Body of pancreas (tissue), 4 donors: Measurements from ENCODE around the gene PHC2. TPM values are rescaled to one million over a fixed set of nuclear protein-coding genes. Genes with fewer than 3 reads are reported as not detected.

Source experiments
- ATAC-seq: fragments of 150-250 bp; one replicate; pipeline ENCODE4 v1.9.1; 2016
- DNase-seq, 4 donors: peaks; one replicate each; pipeline ENCODE4 v3.0.0-alpha.2; 2019
- H3K27ac ChIP-seq, 4 donors: fragments of 200-600 bp; sonication (generic); 1 replicate in 3 of 4; 2 replicates in 1 of 4; pipeline versions ENCODE4 v1.5.1 to v1.6.1; 2016 to 2019; ENCODE audit warnings: mild to moderate bottlenecking in 1 of 4, mixed read lengths in 1 of 4, moderate library complexity in 1 of 4
- H3K27me3 ChIP-seq, 2 donors: fragments of 200-600 bp; sonication (generic); one replicate each; pipeline ENCODE4 v1.6.0; 2016; ENCODE audit warnings: mild to moderate bottlenecking in 1 of 2
- H3K36me3 ChIP-seq, 2 donors: fragments of 200-600 bp; sonication (generic); replicated peaks in 1 of 2; 2 replicates each; pipeline ENCODE4 v1.5.1; 2016; ENCODE audit warnings: low read depth in 2 of 2; ENCODE audit not compliant: insufficient read depth in 1 of 2
- H3K4me1 ChIP-seq: fragments of 200-600 bp; sonication (generic); one replicate; pipeline ENCODE4 v1.6.0; 2016
- H3K4me3 ChIP-seq, 2 donors: fragments of 200-600 bp; sonication (generic); 1 replicate in 1 of 2; 2 replicates in 1 of 2; pipeline ENCODE4 v1.5.1; 2016 to 2019
- H3K9me3 ChIP-seq, 3 donors: fragments of 200-600 bp; sonication (generic); 1 replicate in 2 of 3; 2 replicates in 1 of 3; pipeline ENCODE4 v1.5.1; 2016
- POLR2A ChIP-seq, 3 donors: fragments of 450-650 bp; IDR thresholded peaks; one replicate each; pipeline ENCODE4 v1.6.1; 2016; ENCODE audit warnings: antibody characterized with exemption in 3 of 3, mild to moderate bottlenecking in 2 of 3
- WGBS, 2 donors: methylation state at CpG; one replicate each; pipeline ENCODE4 v1.1.5; 2017; 5-methylcytosine and 5-hydroxymethylcytosine counted together
- intact Hi-C: fragments of 100-400 bp; cut with DNase I; formaldehyde crosslinking; loops from one replicate; pipeline ENCODE4 v1.15.1; 2023
- total RNA-seq, 2 donors: library from RNA; depleted of rRNA; stranded (reverse); fragments of >200 nt; gene quantifications; one replicate each; pipeline ENCODE4 v1.1.0, GENCODE V29; 2016
- TF ChIP-seq, protein P1 (sequence below), 7 experiments: fragments of 450-650 bp in 4 of 7; fragments of 200-600 bp in 3 of 7; sonication (generic) in 3 of 7; IDR thresholded peaks; one replicate each; pipeline ENCODE4 v1.5.1; 2016 to 2019; ENCODE audit warnings: antibody characterized with exemption in 7 of 7

The PHC2 gene
- total RNA-seq, 2 donors from 2014 or later, result 41.8 to 44.5 TPM

DNA sequence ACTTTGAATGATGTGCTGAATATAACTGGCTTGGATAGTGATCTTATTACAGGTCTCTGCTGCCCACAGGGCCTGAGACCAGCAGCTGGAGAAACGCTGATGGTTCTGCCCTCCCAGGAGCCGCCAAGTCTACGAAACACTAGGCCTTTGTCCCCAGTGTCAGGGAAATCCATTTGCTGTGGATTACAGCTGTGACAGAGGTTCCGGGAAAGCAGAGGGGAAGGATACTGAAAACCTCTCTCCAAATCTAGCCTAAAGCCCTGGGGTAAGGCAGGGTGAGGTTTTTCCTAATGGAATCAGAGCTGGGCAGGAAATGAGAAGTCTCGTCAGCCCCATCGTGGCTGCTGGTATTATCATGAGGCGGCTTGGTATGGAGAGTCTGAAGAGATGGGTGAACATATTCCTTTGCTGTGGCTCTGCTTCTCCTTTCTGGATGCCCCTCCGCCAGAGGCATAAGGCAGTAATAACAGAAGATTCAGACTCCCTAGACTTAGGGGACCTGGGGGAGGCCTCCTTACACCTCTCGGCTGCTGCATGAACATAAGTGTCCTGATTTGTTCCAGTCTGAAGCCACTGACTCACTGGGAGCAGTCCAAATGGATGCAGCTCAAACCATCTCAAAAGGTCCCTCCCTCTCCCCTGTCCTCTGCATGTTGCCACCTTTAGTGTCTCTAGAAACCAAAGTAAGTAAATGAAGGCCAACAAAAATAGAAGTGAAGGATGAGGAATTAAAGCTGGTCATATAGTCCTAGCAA is 48.1 kb downstream of the PHC2 start:
- Histone ChIP-seq H3K4me1 (peaks cover 11% of the 10 kb centered on the region), H3K27ac (peak overlapping the region in 2 of 4 donors; percentile 31 to 54), H3K9me3 (no peaks in the 10 kb centered on the region), H3K36me3 (no peaks in the 10 kb centered on the region), H3K27me3 (no peaks in the 10 kb centered on the region), H3K4me3 (no peak overlapping the region)
- WGBS, 2 donors, result 67 to 74% methylated on average over 9 of the region's 9 CpGs
- TF ChIP-seq POLR2A (IDR thresholded peaks at IDR 0.05), result no peak
- TF ChIP-seq, protein P1, sequence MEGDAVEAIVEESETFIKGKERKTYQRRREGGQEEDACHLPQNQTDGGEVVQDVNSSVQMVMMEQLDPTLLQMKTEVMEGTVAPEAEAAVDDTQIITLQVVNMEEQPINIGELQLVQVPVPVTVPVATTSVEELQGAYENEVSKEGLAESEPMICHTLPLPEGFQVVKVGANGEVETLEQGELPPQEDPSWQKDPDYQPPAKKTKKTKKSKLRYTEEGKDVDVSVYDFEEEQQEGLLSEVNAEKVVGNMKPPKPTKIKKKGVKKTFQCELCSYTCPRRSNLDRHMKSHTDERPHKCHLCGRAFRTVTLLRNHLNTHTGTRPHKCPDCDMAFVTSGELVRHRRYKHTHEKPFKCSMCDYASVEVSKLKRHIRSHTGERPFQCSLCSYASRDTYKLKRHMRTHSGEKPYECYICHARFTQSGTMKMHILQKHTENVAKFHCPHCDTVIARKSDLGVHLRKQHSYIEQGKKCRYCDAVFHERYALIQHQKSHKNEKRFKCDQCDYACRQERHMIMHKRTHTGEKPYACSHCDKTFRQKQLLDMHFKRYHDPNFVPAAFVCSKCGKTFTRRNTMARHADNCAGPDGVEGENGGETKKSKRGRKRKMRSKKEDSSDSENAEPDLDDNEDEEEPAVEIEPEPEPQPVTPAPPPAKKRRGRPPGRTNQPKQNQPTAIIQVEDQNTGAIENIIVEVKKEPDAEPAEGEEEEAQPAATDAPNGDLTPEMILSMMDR (IDR thresholded peaks at IDR 0.05), result no peak
- no peak for DNase-seq
- intact Hi-C loops, result no loop called here
- ATAC-seq, result peak; percentile 58

DNA sequence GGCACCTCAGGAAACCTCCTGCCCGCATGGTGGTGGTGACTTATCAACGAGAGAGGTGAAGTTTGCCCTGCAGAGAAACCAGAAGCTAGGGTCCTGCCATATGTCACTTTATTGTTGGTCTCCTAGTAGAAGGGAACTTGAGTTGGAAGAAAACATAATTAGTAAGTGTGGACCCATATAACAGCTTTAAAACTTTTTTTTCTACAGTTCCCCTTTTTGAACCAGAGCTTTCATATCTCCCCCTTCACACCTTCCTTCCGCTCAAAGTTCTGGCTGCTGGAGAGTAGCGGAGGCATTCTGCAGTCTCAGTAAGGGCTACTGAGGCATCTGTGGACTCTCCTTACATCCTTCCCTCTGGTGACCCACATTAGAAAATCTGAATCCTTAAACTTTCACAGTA is 48.9 kb downstream of the PHC2 start:
- DNase-seq (no peak), ATAC-seq (no peak)
- no peaks in the 10 kb centered on the region for H3K27me3 ChIP-seq
- no peak overlapping the region for H3K4me3 ChIP-seq
- no peaks in the 10 kb centered on the region for H3K9me3 ChIP-seq
- H3K27ac ChIP-seq, result peak overlapping the region in 2 of 4 donors; percentile 31 to 54
- no peak for TF ChIP-seq POLR2A (IDR thresholded peaks at IDR 0.05)
- TF ChIP-seq, protein P1 (IDR thresholded peaks at IDR 0.05), result no peak
- WGBS, 2 donors, result 89% methylated on average over 4 of the region's 4 CpGs
- intact Hi-C loops, result no loop called here
- H3K4me1 ChIP-seq, result peaks cover 13% of the 10 kb centered on the region
- no peaks in the 10 kb centered on the region for H3K36me3 ChIP-seq

DNA sequence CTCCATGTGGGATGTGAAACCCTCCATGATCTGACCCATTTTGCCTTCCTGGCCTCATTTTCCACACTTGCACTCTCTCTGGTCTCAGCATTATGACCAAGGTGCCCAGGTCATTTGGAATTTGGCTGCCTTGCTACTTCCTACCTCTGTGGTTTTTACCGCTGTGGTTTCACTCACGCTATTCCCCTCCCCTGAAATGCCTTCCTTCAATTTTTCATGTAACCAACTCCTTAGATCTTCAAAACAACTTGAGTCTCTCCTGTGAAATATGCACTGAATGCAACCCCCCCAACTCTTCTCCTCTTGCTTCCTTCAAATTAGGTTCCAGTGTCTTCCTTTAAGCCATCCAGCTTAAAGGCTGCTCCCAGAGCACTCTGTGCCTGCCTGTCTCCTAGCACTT is 50.1 kb downstream of the PHC2 start:
- 70 to 100% methylated on average over 2 of the region's 2 CpGs for WGBS, 2 donors
- peaks cover 15% of the 10 kb centered on the region for H3K4me1 ChIP-seq
- H3K27ac ChIP-seq, result no peak overlapping the region
- DNase-seq, result no peak
- no peaks in the 10 kb centered on the region for H3K27me3 ChIP-seq
- ATAC-seq, result no peak
- H3K9me3 ChIP-seq, result no peaks in the 10 kb centered on the region
- H3K4me3 ChIP-seq, result no peak overlapping the region
- intact Hi-C loops, result no loop called here
- TF ChIP-seq, protein P1 (IDR thresholded peaks at IDR 0.05), result no peak
- no peak for TF ChIP-seq POLR2A (IDR thresholded peaks at IDR 0.05)
- no peaks in the 10 kb centered on the region for H3K36me3 ChIP-seq

DNA sequence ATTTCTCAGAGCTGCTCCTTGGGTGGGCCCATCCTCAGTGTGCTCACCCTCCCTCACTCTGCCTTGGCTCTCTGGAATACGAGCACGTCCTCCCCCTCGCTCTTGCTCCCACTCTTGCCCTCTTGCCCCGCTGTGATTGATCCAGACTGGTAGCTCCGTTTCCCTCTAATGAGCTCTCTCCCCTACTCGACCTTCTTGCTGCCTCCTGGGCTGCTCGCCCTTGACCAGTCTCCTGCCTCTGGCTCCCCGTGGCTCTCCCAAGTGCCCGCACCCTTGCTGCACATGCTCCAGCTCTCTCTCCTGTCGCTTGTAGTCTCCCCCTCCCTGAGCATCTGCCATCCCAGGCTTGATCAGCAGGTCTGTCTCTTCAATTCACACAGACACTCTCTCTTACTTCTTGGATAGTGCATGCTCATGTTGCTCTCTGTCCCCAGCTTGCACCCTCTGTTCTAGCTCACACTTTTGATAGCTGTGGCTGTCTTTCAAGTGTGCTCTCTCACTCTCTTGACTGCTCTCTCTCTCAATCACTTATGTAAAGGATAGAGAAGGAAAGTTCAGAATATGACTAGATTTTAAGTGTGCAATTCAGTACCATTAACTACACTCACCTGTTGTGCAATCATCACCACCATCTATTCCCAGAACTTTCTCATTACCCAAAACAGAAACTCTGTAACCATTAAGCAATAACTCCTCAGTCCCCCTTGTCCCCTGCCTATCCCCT is 51.1 kb downstream of the PHC2 start:
- intact Hi-C loops, result no loop called here
- Histone ChIP-seq H3K4me3 (no peak overlapping the region), H3K27ac (no peak overlapping the region), H3K27me3 (no peaks in the 10 kb centered on the region), H3K9me3 (no peaks in the 10 kb centered on the region), H3K4me1 (peaks cover 15% of the 10 kb centered on the region), H3K36me3 (no peaks in the 10 kb centered on the region)
- WGBS, 2 donors, result 63 to 68% methylated on average over 10 of the region's 10 CpGs
- no peak for TF ChIP-seq POLR2A (IDR thresholded peaks at IDR 0.05)
- TF ChIP-seq, protein P1 (IDR thresholded peaks at IDR 0.05), result no peak
- ATAC-seq (no peak), DNase-seq (no peak)
